HG03571 (cell line): ENCODE results near the gene MICB.
"Not testable (repeated sequence)": the region's sequence is repeated elsewhere in the genome, so short reads cannot be mapped to it uniquely, and the experiment has no call there.

Experiments used
- ATAC-seq: cut with Tn5 transposase; IDR thresholded peaks from one replicate; pipeline ENCODE4 v1.9.1; 2021; ENCODE audit not compliant: unreplicated experiment

The MICB gene

GRCh38 chr6:31497531-31498476, at the start of gene MICB:
MICB (plus strand) TSS chr6:31498145; CDS start chr6:31498194, 49 bp downstream.
- ATAC-seq: peak; percentile 35

GRCh38 chr6:31450751-31451150, 47.2 kb upstream of the MICB start:
- no peak for ATAC-seq

DNA sequence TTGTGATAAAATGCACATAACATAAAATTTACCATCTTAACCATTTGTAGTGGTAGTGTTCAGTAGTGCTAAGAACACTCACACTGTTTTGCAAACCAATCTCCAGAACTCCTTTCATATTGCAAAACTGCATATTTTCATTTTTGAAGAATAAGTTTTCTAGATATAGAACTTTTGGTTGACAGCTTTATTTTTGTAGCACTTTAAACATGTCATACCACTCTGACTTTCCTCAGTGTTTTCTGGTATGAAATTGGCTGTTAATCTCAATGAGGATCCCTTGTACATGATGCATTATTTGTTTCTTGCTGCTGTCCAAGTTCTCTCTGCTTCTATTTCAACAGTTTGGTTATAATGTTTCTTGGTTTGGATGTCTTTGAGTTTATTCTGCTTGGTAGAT, 45.1 kb upstream of the MICB start:
- no peak for ATAC-seq

- no peak for ATAC-seq
Observed at GRCh38 chr6:31453259-31453658, 44.7 kb upstream of the MICB start.

GRCh38 chr6:31459864-31460263, 38.1 kb upstream of the MICB start:
- ATAC-seq: not testable (repeated sequence)

DNA sequence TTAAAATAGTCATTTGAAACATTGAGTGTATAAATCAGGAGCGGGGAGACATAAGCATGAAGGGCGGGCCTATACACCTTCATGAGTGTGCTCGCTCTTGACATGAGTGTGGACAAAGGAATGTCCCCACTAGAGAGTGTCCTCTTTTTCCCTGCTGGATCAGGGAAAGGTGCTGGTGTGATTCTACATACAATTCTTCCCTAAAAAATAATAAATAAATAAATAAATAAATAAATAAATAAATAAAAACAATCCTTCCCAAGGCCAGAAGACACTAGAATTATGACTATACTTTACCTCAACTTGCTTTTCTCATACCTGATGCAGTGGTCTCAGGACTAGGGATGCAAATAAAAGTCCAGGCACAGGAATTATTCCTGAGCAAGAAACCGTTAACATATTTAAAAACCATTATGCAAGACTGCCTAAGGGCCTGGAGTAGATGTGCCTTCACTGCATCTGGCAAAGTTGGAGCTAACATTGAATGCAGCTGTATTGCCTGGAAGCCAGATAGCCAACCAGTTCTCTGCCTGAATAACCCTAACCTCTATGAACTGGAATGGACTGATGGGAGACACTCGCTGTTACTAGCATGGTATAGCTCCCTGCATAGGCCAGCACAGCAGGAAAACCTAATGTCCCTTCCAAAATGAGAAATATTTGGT, 37.5 kb upstream of the MICB start:
- no peak for ATAC-seq

DNA sequence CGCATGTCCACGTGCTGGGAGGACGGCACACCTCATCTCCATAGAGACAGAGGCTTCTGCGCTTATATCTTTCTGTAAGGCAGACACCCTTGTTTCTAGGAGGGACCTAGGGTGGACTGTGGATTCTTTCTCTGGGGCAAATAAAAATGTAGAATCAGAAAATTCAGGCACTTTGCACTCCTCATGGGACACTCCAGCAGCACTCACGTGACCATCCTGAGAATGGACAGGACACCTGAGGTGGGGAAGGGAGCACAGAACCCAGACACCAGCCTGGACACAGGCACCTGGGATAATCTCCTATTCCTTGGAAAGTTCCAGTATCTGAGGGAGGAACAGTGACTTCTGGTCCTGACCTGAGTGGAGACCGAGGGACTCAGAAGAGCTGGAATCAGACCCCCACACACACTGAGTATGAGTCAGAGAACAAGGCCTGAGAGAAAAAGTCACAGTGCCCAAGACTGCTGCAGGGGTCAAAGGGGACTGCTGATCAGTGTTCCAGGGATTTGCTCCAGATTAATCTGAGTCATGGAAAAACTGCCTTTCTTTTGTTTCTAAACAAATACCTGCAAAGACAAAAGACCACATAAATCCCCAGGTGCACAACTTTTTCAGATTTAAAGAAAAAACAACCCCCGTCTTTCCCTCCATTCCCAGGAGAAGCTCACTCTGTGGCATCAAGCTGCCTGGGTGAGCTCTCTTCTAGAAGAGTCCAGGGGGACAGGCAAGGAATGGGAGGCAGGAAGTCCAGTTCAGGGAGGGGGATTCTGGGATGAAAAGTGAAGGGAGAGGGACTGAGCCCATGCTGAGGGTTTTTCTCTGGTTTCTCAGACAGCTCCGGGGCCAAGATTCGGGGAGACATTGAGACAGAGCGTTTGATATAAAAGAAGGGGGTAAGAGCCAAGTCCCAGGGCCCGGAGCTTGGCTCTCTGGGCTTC, 35.6 kb upstream of the MICB start:
- no peak for ATAC-seq

DNA sequence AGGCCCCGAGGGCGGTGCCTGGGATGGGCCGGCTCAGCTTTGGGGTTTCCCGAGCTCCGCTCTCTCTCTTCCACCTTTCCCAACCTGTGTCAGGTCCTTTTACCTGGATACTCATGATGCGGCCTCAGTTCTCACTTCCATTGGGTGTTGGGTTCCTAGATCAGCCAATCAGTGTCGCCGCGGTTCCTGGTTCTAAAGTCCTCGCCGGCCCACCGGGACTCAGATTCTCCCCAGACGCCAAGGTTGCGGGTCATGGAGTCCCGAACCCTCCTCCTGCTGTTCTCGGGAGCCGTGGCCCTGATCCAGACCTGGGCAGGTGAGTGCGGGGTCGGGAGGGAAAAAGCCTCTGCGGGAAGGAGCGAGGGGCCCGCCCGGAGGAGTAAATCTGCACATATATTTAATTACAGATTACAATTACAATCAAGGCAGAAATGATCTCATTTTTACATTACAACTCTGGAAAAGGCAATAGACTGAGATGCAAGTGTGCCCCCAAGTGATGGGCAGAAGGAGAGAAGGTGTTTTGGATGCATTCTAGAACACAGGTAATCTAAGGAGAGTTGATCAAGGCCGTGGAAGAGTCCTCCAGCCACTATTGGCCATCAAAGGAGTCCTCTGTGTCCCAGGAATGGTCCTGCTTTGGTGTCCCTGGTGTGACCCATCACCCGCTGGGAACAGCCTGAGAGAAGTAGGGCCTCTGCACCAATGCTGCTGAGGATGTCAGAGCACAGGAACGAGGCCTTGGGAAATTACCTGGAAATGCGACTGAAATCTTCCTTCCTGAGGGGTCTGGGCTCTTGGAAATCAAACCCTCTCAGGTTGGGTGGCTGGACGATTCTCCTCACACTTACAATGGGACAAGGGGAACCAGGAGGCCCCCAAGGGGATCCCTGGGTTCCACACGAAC, 34.7 kb upstream of the MICB start:
- ATAC-seq: peak; percentile 73

DNA sequence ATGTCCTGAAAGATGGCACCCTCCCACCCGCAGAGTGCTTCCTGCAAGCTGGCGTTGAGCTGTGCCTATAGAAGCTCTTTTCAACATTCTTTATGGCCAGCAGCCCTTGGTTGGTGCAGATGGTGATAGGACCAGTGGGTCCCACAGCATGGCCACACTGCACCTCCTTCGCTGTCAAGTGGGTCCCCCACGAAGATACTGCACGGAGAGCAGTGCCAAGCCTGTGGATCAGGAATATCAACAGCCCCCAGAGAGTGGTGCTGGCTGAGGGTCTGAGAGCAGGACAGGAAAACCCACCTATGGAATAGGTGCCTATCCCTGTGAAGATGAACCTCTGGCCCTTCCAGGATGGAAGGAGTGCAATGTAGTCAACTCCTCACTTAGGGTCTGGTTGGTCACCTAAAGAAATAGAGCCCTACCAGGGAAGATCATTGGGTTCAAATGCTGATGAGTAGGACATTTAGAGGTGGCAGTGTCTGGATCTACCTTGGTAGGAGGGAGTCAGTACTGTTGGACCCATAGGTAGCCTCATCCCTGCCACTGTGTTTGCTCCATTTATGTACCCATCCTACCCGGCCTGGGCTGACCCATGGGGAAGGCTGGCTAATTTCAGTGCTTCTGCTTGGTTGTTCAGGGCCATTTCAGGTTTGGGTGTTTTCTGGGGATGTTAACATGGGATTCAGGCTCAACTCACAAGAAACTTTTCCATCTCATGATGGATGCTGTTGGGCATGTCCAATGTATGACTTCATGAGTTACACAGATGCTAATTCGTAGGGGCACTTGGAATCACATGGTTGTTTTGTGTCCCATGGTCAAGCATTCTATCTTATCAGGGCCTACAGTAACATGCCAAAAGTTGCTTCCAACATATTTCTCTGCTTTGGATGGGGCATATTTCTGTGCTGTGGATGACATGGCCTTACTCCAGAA, 33.4 kb upstream of the MICB start:
- no peak for ATAC-seq

- ATAC-seq: no peak
Observed at GRCh38 chr6:31465185-31465536, 32.8 kb upstream of the MICB start.

DNA sequence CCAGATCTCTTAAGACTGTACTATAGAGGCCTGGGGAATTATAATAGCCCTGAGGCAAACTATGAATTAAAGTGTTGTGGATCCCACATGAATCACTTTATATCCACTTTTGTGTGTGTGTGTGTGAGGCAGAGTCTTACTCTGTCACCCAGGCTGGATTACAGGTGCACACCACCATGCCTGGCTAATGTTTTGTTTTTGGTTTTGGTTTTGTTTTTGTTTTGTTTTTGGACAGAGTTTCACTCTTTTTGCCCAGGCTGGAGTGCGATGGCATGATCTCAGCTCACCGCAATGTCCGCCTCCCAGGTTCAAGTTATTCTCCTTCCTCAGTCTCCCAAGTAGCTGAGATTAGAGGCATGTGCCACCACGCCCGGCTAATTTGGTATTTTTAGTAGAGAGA, 32.2 kb upstream of the MICB start:
- no peak for ATAC-seq

DNA sequence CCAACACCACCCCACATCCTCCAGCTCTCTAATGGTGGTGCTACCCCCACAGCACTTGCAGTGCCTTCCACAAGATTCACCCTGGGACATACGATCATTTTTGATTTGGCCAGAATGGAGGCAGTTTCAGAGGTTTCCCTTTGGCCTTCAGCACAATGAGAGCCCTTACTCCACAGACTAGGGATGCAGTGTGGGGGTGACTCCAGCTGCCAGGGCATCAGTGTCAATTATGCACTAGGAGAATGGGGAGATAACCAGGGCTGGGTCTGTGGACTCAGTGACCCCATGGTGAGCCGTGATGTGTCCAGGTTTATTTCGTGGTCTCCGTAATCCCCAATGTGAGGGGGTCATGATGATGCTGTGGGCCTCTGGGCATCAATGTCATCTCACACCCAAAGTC, 31.5 kb upstream of the MICB start:
- no peak for ATAC-seq

GRCh38 chr6:31467151-31467550, 30.8 kb upstream of the MICB start:
- no peak for ATAC-seq

DNA sequence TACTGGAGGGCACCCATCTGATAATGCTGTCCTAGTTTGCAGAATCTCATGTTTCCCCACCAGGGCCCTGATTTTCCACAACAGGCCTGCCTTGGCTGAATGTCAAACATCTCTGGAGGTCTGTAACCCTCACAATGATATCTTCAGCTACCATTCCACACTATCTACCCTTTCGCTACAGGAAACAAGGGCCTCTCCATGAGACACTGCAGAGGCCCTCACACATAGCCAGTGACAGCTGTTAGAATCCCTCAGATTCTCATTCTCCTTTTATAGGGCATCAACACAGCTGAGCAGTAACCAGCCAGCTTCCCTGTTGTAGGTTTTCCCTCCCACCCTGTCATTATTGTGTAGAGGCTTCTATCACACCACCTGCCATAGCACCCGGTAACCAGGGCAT, 29.6 kb upstream of the MICB start:
- no peak for ATAC-seq

DNA sequence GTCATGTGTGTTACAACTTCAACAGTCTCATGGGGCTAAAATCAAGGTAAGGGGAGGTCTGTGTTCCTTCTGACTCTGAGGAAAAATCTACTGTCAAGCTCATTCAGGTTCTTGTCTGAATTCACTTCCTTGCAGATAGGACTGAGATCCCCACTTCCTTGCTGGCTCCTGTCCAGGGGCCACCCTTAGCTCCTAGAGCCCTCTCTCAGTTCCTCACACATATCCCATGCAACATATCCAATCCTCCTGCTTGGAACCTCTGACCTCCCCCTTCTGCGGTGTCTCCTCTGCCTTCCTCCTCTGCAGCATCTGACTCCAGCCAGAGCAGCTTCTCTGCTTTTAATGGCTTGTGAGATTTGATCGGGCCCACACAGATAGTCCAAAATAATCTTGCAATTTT, 27.1 kb upstream of the MICB start:
- ATAC-seq: no peak

- ATAC-seq: no peak
Observed at GRCh38 chr6:31471711-31472110, 26.2 kb upstream of the MICB start.

DNA sequence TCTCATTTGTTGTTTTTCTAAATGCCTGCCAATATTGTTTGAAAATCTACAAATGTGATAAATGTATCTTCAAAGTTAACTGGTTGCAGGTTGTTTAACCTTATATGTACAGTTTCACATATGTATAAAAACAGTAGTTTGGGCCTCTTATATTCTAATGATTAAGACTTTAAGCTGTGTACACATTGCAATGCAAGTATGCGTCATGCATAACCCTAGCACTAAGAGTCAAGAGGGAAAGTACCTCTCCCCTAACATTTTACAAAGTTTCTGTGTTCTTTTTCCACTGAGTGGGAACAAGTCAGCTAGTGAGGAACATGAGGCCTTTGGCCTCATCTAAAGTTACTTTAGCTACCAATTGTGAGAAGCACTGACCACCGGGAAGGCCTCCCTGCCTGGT, 25.7 kb upstream of the MICB start:
- no peak for ATAC-seq

DNA sequence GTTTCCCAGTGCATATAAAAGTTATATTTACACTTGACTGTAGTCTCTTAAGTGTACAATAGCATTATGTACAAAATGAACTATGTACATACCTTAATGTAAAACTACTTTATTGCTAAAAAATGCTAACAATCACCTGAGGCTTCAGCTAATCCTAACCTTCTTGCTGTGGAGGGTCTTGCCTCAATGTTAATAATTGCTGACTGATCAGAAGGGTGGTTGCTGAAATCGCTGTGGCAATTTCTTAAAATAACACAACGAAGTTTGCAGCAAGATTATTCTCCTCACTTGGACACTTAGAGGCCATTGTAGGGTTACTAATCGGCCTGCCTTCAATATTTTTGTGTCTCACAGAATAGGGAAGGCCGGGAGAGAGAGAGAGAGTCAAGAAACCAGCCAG, 24.7 kb upstream of the MICB start:
- no peak for ATAC-seq
